Esophagus squamous epithelium (tissue), 5 donors: ENCODE results near the gene CXXC5. TPM values are rescaled to one million over a fixed set of nuclear protein-coding genes. Genes with fewer than 3 reads are reported as not detected.

Experiments
- DNase-seq: peaks from one replicate; lab custom pipeline; 2025; lab: John Stamatoyannopoulos, UW
- H3K27ac ChIP-seq, 4 donors: fragments of 200-600 bp; sonication (generic); one replicate each; pipeline ENCODE4 v1.5.1; 2016 to 2019; ENCODE audit warnings: mild to moderate bottlenecking in 1 of 4
- H3K27me3 ChIP-seq, 4 donors: fragments of 200-600 bp; sonication (generic); 1 replicate in 3 of 4; 2 replicates in 1 of 4; pipeline versions ENCODE4 v1.5.1 to v1.6.0; 2017 to 2021; ENCODE audit warnings: antibody characterized with exemption in 1 of 4
- H3K36me3 ChIP-seq, 3 donors: fragments of 200-600 bp; sonication (generic); one replicate each; pipeline ENCODE4 v1.5.1; 2016 to 2019
- H3K4me1 ChIP-seq, 3 donors: fragments of 200-600 bp; sonication (generic); one replicate each; pipeline ENCODE4 v1.5.1; 2017 to 2019
- H3K4me3 ChIP-seq, 4 donors: fragments of 200-600 bp; sonication (generic); 1 replicate in 3 of 4; 2 replicates in 1 of 4; pipeline ENCODE4 v1.5.1; 2016 to 2019; ENCODE audit warnings: mild to moderate bottlenecking in 2 of 4, moderate library complexity in 1 of 4
- H3K9me3 ChIP-seq, 3 donors: fragments of 200-600 bp; sonication (generic); one replicate each; pipeline ENCODE4 v1.5.1; 2016 to 2019
- CTCF ChIP-seq, 6 experiments: fragments of 450-650 bp in 4 of 6; fragments of 200-600 bp in 2 of 6; sonication (generic) in 2 of 6; IDR thresholded peaks; one replicate each; pipeline ENCODE4 v1.5.1; 2016 to 2019; ENCODE audit warnings: antibody characterized with exemption in 6 of 6, mild to moderate bottlenecking in 4 of 6, moderate library complexity in 4 of 6
- POLR2A ChIP-seq, 4 donors: fragments of 450-650 bp; IDR thresholded peaks; one replicate each; pipeline ENCODE4 v1.6.1; 2017; ENCODE audit warnings: antibody characterized with exemption in 4 of 4, mild to moderate bottlenecking in 4 of 4, moderate library complexity in 3 of 4
- WGBS, 2 donors: methylation state at CpG; one replicate each; pipeline ENCODE4 v1.1.5; 2018; 5-methylcytosine and 5-hydroxymethylcytosine counted together
- intact Hi-C: fragments of 100-400 bp; cut with DNase I; formaldehyde crosslinking; loops from one replicate; pipeline ENCODE4 v1.15.0; 2022
- total RNA-seq, 4 donors: library from RNA; depleted of rRNA; stranded (reverse); fragments of >200 nt; gene quantifications; one replicate each; pipeline ENCODE4 v1.1.0, GENCODE V29; 2016
- donor health status: DM: yes; HTN: yes; CAD: no.

Gene CXXC5
- total RNA-seq, 4 donors from 2014 or later, result 13.9 to 40.4 (median 22.9) TPM

- no peak for DNase-seq
- Histone ChIP-seq H3K4me3 (no peak overlapping the region), H3K4me1 (peaks cover 15 to 57% (median 21%) of the 10 kb centered on the region in 3 donors), H3K36me3 (peaks cover 8 to 33% (median 12%) of the 10 kb centered on the region in 3 donors), H3K9me3 (no peaks in the 10 kb centered on the region), H3K27ac (peak overlapping the region in 3 of 4 donors; percentile 31 to 62 (median 57)), H3K27me3 (no peaks in the 10 kb centered on the region)
- WGBS, 2 donors, result 68 to 78% methylated on average over 14 to 17 of the region's 22 CpGs
- TF ChIP-seq POLR2A (IDR thresholded peaks at IDR 0.05) (no peak), CTCF (IDR thresholded peaks at IDR 0.05) (no peak)
- intact Hi-C loops, result no loop called here
These were observed 29.8 kb downstream of the CXXC5 start for GRCh38 chr5:139677736-139678613.

- H3K27me3 ChIP-seq, result no peaks in the 10 kb centered on the region
- intact Hi-C loops, result no loop called here
- H3K9me3 ChIP-seq, result no peaks in the 10 kb centered on the region
- no peak for DNase-seq
- TF ChIP-seq POLR2A (IDR thresholded peaks at IDR 0.05) (no peak), CTCF (IDR thresholded peaks at IDR 0.05) (no peak)
- H3K27ac ChIP-seq, result peak overlapping the region in 2 of 4 donors; percentile 57 to 62
- H3K4me1 ChIP-seq, result peaks cover 15 to 47% (median 21%) of the 10 kb centered on the region in 3 donors
- no peak overlapping the region for H3K4me3 ChIP-seq
- peaks cover 8 to 43% (median 12%) of the 10 kb centered on the region in 3 donors for H3K36me3 ChIP-seq
- WGBS, 2 donors, result 80% methylated on average over 1 of the region's 17 CpGs; no CpG with 5 or more reads in 1 of the 2 donors
These were observed 30.9 kb downstream of the CXXC5 start for GRCh38 chr5:139678751-139679750.

DNA sequence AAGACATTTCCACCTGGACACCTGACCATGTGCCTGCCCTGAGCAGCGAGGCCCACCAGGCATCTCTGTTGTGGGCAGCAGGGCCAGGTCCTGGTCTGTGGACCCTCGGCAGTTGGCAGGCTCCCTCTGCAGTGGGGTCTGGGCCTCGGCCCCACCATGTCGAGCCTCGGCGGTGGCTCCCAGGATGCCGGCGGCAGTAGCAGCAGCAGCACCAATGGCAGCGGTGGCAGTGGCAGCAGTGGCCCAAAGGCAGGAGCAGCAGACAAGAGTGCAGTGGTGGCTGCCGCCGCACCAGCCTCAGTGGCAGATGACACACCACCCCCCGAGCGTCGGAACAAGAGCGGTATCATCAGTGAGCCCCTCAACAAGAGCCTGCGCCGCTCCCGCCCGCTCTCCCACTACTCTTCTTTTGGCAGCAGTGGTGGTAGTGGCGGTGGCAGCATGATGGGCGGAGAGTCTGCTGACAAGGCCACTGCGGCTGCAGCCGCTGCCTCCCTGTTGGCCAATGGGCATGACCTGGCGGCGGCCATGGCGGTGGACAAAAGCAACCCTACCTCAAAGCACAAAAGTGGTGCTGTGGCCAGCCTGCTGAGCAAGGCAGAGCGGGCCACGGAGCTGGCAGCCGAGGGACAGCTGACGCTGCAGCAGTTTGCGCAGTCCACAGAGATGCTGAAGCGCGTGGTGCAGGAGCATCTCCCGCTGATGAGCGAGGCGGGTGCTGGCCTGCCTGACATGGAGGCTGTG is 32.4 kb downstream of the CXXC5 start:
- H3K27me3 ChIP-seq, result no peaks in the 10 kb centered on the region
- H3K27ac ChIP-seq, result no peak overlapping the region
- TF ChIP-seq CTCF (IDR thresholded peaks at IDR 0.05) (no peak), POLR2A (IDR thresholded peaks at IDR 0.05) (no peak)
- H3K9me3 ChIP-seq, result no peaks in the 10 kb centered on the region
- DNase-seq, result no peak
- WGBS, 2 donors, result 94 to 100% methylated on average over 1 to 12 of the region's 36 CpGs
- no peak overlapping the region for H3K4me3 ChIP-seq
- intact Hi-C loops, result no loop called here
- peaks cover 13 to 34% (median 15%) of the 10 kb centered on the region in 3 donors for H3K4me1 ChIP-seq
- H3K36me3 ChIP-seq, result peaks cover 8 to 56% (median 12%) of the 10 kb centered on the region in 3 donors

GRCh38 chr5:139681112-139681458 is 32.9 kb downstream of the CXXC5 start:
- H3K27me3 ChIP-seq, result no peaks in the 10 kb centered on the region

More at GRCh38 chr5:139681112-139681458, 32.9 kb downstream of the CXXC5 start:
- DNase-seq, result no peak
- no peak overlapping the region for H3K27ac ChIP-seq
- peaks cover 8 to 56% (median 12%) of the 10 kb centered on the region in 3 donors for H3K36me3 ChIP-seq
- intact Hi-C loops, result no loop called here
- H3K4me1 ChIP-seq, result peaks cover 13 to 31% (median 15%) of the 10 kb centered on the region in 3 donors
- no peak overlapping the region for H3K4me3 ChIP-seq
- no peak for TF ChIP-seq POLR2A (IDR thresholded peaks at IDR 0.05)
- TF ChIP-seq CTCF (IDR thresholded peaks at IDR 0.05), result no peak
- WGBS, 2 donors, result 92 to 97% methylated on average over 3 to 12 of the region's 22 CpGs
- no peaks in the 10 kb centered on the region for H3K9me3 ChIP-seq
